ENCODE results near the gene LEKR1. TPM values are rescaled to one million over a fixed set of nuclear protein-coding genes. Genes with fewer than 3 reads are reported as not detected.

Gene LEKR1
- total and polyA plus RNA-seq, 9 of the 15 experiments (the other 6 are each of a cell fraction or from before 2014, with no cell fraction given): 0.76 to 1.8 (median 1.2) TPM

GRCh38 chr3:157029365-157029790 is 203.2 kb downstream of the LEKR1 start (continued):
- TF ChIP-seq UBTF (IDR thresholded peaks at IDR 0.05; ENCODE audit: borderline replicate concordance in 1 of 2, low read depth in 2 of 2, low read length in 2 of 2): no peak
- no peak for TF ChIP-seq STAT6 (CRISPR knock-in tag; IDR thresholded peaks at IDR 0.05)
- no peak for TF ChIP-seq SNIP1 (IDR thresholded peaks at IDR 0.05; ENCODE audit: low read depth)

- no peak overlapping the region for H3K4me2 ChIP-seq (ENCODE audit: insufficient read depth, low read length)
- ChIA-PET POLR2A (interaction anchor here (1.1 kb wide), 1 partner anchor 14 kb away, joined by 3 read pairs; no protein-coding TSS in a partner anchor), CTCF (ENCODE audit: low intra/inter-chr PET ratio) (no interaction called here)
- H3K36me3 ChIP-seq (ENCODE audit: control insufficient read depth, insufficient read depth, low read length): no peaks in the 10 kb centered on the region
- no peaks in the 10 kb centered on the region for H4K20me1 ChIP-seq (replicated peaks; ENCODE audit: control insufficient read depth, insufficient read depth, low read length)
- H3K4me1 ChIP-seq (replicated peaks in 1 of 2; ENCODE audit: control insufficient read depth in 2 of 2, insufficient read depth in 2 of 2, low read length in 2 of 2): no peaks in the 10 kb centered on the region
- no TSS peak for BruUV-seq (replicated peaks)
- no peak overlapping the region for H3K27ac ChIP-seq (ENCODE audit: extremely low read depth, low read depth, low read length)
- ATAC-seq (no peak), DNase-seq (ENCODE audit: extremely low read depth in 1 of 4, low spot score in 3 of 4) (no peak), FAIRE-seq (no peak)
- no peak for TF ChIP-seq FOXP1 (CRISPR knock-in tag; IDR thresholded peaks at IDR 0.05)
- no peak for TF ChIP-seq ZC3H4 (CRISPR knock-in tag; IDR thresholded peaks at IDR 0.05; ENCODE audit: borderline replicate concordance)
- no peak for TF ChIP-seq KDM1A (IDR thresholded peaks at IDR 0.05)
- no peak for TF ChIP-seq SRSF9 (IDR thresholded peaks at IDR 0.05; ENCODE audit: borderline replicate concordance, low read depth, low read length)
- no peak for TF ChIP-seq MCM7 (IDR thresholded peaks at IDR 0.05)
- no peak for TF ChIP-seq RFX1 (IDR thresholded peaks at IDR 0.05)
- no peak for TF ChIP-seq ZNF76 (CRISPR knock-in tag; IDR thresholded peaks at IDR 0.05; ENCODE audit: borderline replicate concordance)
- TF ChIP-seq SAFB (IDR thresholded peaks at IDR 0.05; ENCODE audit: borderline replicate concordance, low read depth, low read length): no peak
- no peak for TF ChIP-seq ID3 (CRISPR knock-in tag; IDR thresholded peaks at IDR 0.05)
- no peak for TF ChIP-seq ID3 (tag; IDR thresholded peaks at IDR 0.05)
- TF ChIP-seq MAZ (CRISPR knock-in tag; conservative IDR thresholded peaks at IDR 0.05 in 1 of 2, IDR thresholded peaks at IDR 0.05 in 1 of 2): no peak
- H3K9me1 ChIP-seq (ENCODE audit: control insufficient read depth, insufficient read depth, low read length): no peaks in the 10 kb centered on the region
- no peak overlapping the region for H3K9ac ChIP-seq (ENCODE audit: insufficient read depth in 1 of 2, low read depth in 2 of 2, low read length in 2 of 2)
- H2AFZ ChIP-seq (ENCODE audit: low read depth, low read length): no peak overlapping the region
- H3K27me3 ChIP-seq (ENCODE audit: control insufficient read depth in 2 of 2, insufficient read depth in 2 of 2, low read length in 2 of 2): no peaks in the 10 kb centered on the region; a peak in 1 of 5 replicates
- intact Hi-C loops (cut with micrococcal nuclease) (no loop called here), in situ Hi-C loops (cut with MboI) (no loop called here)
- 7% methylated on average over 4 of the region's 4 CpGs for WGBS (ENCODE audit: insufficient coverage, low coverage, missing lambda C conversion rate)
- H3K79me2 ChIP-seq (ENCODE audit: control insufficient read depth, insufficient read depth, low read length): no peaks in the 10 kb centered on the region
- H3K9me3 ChIP-seq (replicated peaks; ENCODE audit: control insufficient read depth, insufficient read depth, low read depth, low read length): no peaks in the 10 kb centered on the region
- H3K4me3 ChIP-seq: no peak overlapping the region
These were observed 204.6 kb downstream of the LEKR1 start for GRCh38 chr3:157030712-157031111.

Data from K562 (cell line).